ENCODE data around the gene C2CD2.

GRCh38 chr21:41858466-41859296 is 95.1 kb downstream of the C2CD2 start:
- no peak for TF ChIP-seq CTCF (IDR thresholded peaks at IDR 0.05)
- no peak for TF ChIP-seq EP300 (IDR thresholded peaks at IDR 0.05; ENCODE audit: low read depth)

All from transverse colon (tissue), 3 donors.